Measurements from ENCODE around the gene HS6ST2.

HS6ST2 gene

GRCh38 chrX:132676561-132677186 is 281.8 kb downstream of the HS6ST2 start:
- CTCF ChIA-PET: interaction anchor here (0.6 to 0.7 kb wide), 2 partner anchors 281 to 752 kb away, joined by 3 read pairs; no protein-coding TSS in a partner anchor
- TF ChIP-seq CTCF (tag by site-specific recombination; IDR thresholded peaks at IDR 0.05) (0 out of 2 replicates have a peak, but pooled peaks have one; percentile 9), ZEB2 (tag by site-specific recombination; IDR thresholded peaks at IDR 0.05) (no peak)
- no peaks in the 10 kb centered on the region for H3K36me3 ChIP-seq (ENCODE audit: control insufficient read depth in 2 of 2, insufficient read depth in 1 of 2, low read length in 2 of 2)
- peaks cover 3% of the 10 kb centered on the region; the same call in 1 of the 2 replicates for H3K9me3 ChIP-seq (ENCODE audit: control insufficient read depth, insufficient read depth, low read depth, low read length)
- no peak overlapping the region for H3K4me3 ChIP-seq (ENCODE audit: low read depth, low read length)
- peaks cover under 1% of the 10 kb centered on the region; the same call in 1 of the 2 replicates for H3K4me1 ChIP-seq (ENCODE audit: control insufficient read depth, insufficient read depth, low read length)
- POLR2A ChIA-PET: no interaction called here
- no peak overlapping the region for H3K27ac ChIP-seq (ENCODE audit: extremely low read depth, low read depth, low read length)

- ChIA-PET POLR2A (no interaction called here), CTCF (interaction anchor here (0.6 kb wide), 1 partner anchor 282 kb away, joined by 3 read pairs; no protein-coding TSS in a partner anchor)
- H3K27ac ChIP-seq (ENCODE audit: extremely low read depth, low read depth, low read length): no peak overlapping the region
- no peak for TF ChIP-seq ZNF362 (tag by site-specific recombination; IDR thresholded peaks at IDR 0.05)
- H3K9me3 ChIP-seq (ENCODE audit: control insufficient read depth, insufficient read depth, low read depth, low read length): peaks cover 3% of the 10 kb centered on the region; the same call in 1 of the 2 replicates
- peaks cover 4% of the 10 kb centered on the region; the same call in 1 of the 2 replicates for H3K4me1 ChIP-seq (ENCODE audit: control insufficient read depth, insufficient read depth, low read length)
- H3K4me3 ChIP-seq (ENCODE audit: low read depth, low read length): no peak overlapping the region
- H3K36me3 ChIP-seq (ENCODE audit: control insufficient read depth in 2 of 2, insufficient read depth in 1 of 2, low read length in 2 of 2): no peaks in the 10 kb centered on the region
Observed at GRCh38 chrX:132676102-132676501, 282.3 kb downstream of the HS6ST2 start.

GRCh38 chrX:132673331-132673730 is 285.1 kb downstream of the HS6ST2 start:
- H3K4me3 ChIP-seq (ENCODE audit: low read depth, low read length): no peak overlapping the region
- peaks cover 4% of the 10 kb centered on the region; the same call in 1 of the 2 replicates for H3K4me1 ChIP-seq (ENCODE audit: control insufficient read depth, insufficient read depth, low read length)
- H3K36me3 ChIP-seq (ENCODE audit: control insufficient read depth in 2 of 2, insufficient read depth in 1 of 2, low read length in 2 of 2): no peaks in the 10 kb centered on the region
- CTCF ChIA-PET: interaction anchor here (1.1 kb wide), 1 partner anchor 454 kb away, joined by 4 read pairs; no protein-coding TSS in a partner anchor
- peaks cover under 1% of the 10 kb centered on the region; the same call in 1 of the 2 replicates for H3K9me3 ChIP-seq (ENCODE audit: control insufficient read depth, insufficient read depth, low read depth, low read length)
- no peak overlapping the region for H3K27ac ChIP-seq (ENCODE audit: extremely low read depth, low read depth, low read length)
- POLR2A ChIA-PET: no interaction called here
- TF ChIP-seq KLF17 (tag by site-specific recombination; IDR thresholded peaks at IDR 0.05): no peak
- TF ChIP-seq SCRT2 (tag by site-specific recombination; IDR thresholded peaks at IDR 0.05): 0 out of 2 replicates have a peak, but pooled peaks have one; percentile 12
- TF ChIP-seq ZNF362 (tag by site-specific recombination; IDR thresholded peaks at IDR 0.05): no peak
- TF ChIP-seq ZFHX2 (tag by site-specific recombination; conservative IDR thresholded peaks at IDR 0.05): no peak
- no peak for TF ChIP-seq ZNF707 (tag by site-specific recombination; IDR thresholded peaks at IDR 0.05)
- no peak for TF ChIP-seq ZBTB48 (tag by site-specific recombination; IDR thresholded peaks at IDR 0.05)
- TF ChIP-seq CTCF (tag by site-specific recombination; IDR thresholded peaks at IDR 0.05): no peak
- no peak for TF ChIP-seq YY1 (tag by site-specific recombination; IDR thresholded peaks at IDR 0.05)
